ENCODE results near the gene PDCD6IP. TPM values are rescaled to one million over a fixed set of nuclear protein-coding genes. Genes with fewer than 3 reads are reported as not detected.

Gene PDCD6IP
- total RNA-seq, 3 donors from 2014 or later, result 305 to 521 (median 428) TPM

GRCh38 chr3:33883538-33883950 is 85.1 kb downstream of the PDCD6IP start:
- no peak overlapping the region for H3K4me3 ChIP-seq
- H3K9me3 ChIP-seq, result no peaks in the 10 kb centered on the region
- intact Hi-C loops (cut with DNase I, micrococcal nuclease), result loop anchor here in 1 of 2 donors (10.0 kb wide), 1 partner anchor 801 kb away; no protein-coding TSS in a partner anchor
- DNase-seq (peak in 1 of 3 donors; percentile 68), ATAC-seq (peak; percentile 50)
- TF ChIP-seq CTCF (IDR thresholded peaks at IDR 0.05), result peak; percentile 78
- H3K4me1 ChIP-seq (ENCODE audit: low read depth), result peaks cover 3% of the 10 kb centered on the region
- no peaks in the 10 kb centered on the region for H3K36me3 ChIP-seq (ENCODE audit: low read depth)

GRCh38 chr3:33883951-33884561 is 85.6 kb downstream of the PDCD6IP start:
- H3K4me1 ChIP-seq (ENCODE audit: low read depth), result peaks cover 3% of the 10 kb centered on the region
- no peaks in the 10 kb centered on the region for H3K36me3 ChIP-seq (ENCODE audit: low read depth)
- intact Hi-C loops (cut with DNase I, micrococcal nuclease), result loop anchor here in 1 of 2 donors (10.0 kb wide), 1 partner anchor 801 kb away; no protein-coding TSS in a partner anchor
- no peaks in the 10 kb centered on the region for H3K9me3 ChIP-seq
- ATAC-seq, result peak; percentile 53
- no peak for TF ChIP-seq CTCF (IDR thresholded peaks at IDR 0.05)
- H3K4me3 ChIP-seq, result no peak overlapping the region
- no peak for DNase-seq

GRCh38 chr3:33884701-33885100 is 86.3 kb downstream of the PDCD6IP start:
- no peak for TF ChIP-seq CTCF (IDR thresholded peaks at IDR 0.05)
- Histone ChIP-seq H3K4me3 (no peak overlapping the region), H3K9me3 (no peaks in the 10 kb centered on the region), H3K36me3 (ENCODE audit: low read depth) (no peaks in the 10 kb centered on the region), H3K4me1 (ENCODE audit: low read depth) (peaks cover 3% of the 10 kb centered on the region)
- DNase-seq (no peak), ATAC-seq (no peak)
- intact Hi-C loops (cut with DNase I, micrococcal nuclease), result loop anchor here in 1 of 2 donors (10.0 kb wide), 1 partner anchor 800 kb away; no protein-coding TSS in a partner anchor

GRCh38 chr3:33885496-33885895 is 87.1 kb downstream of the PDCD6IP start:
- intact Hi-C loops (cut with DNase I, micrococcal nuclease), result loop anchor here in 1 of 2 donors (10.0 kb wide), 1 partner anchor 799 kb away; no protein-coding TSS in a partner anchor

GRCh38 chr3:33886015-33886414 is 87.6 kb downstream of the PDCD6IP start:
- Histone ChIP-seq H3K4me1 (ENCODE audit: low read depth) (peaks cover 3% of the 10 kb centered on the region), H3K4me3 (no peak overlapping the region), H3K36me3 (ENCODE audit: low read depth) (no peaks in the 10 kb centered on the region), H3K9me3 (no peaks in the 10 kb centered on the region)
- ATAC-seq (no peak), DNase-seq (no peak)
- intact Hi-C loops (cut with DNase I, micrococcal nuclease), result loop anchor here in 1 of 2 donors (10.0 kb wide), 1 partner anchor 799 kb away; no protein-coding TSS in a partner anchor
- no peak for TF ChIP-seq CTCF (IDR thresholded peaks at IDR 0.05)

More at GRCh38 chr3:33885496-33885895, 87.1 kb downstream of the PDCD6IP start:
- H3K9me3 ChIP-seq, result no peaks in the 10 kb centered on the region
- TF ChIP-seq CTCF (IDR thresholded peaks at IDR 0.05), result no peak
- no peak for ATAC-seq
- peaks cover 3% of the 10 kb centered on the region for H3K4me1 ChIP-seq (ENCODE audit: low read depth)
- H3K36me3 ChIP-seq (ENCODE audit: low read depth), result no peaks in the 10 kb centered on the region
- no peak overlapping the region for H3K4me3 ChIP-seq
- DNase-seq, result no peak

Measured in mucosa of descending colon (tissue), 3 donors.